GM19324 (cell line): Measurements from ENCODE around the gene PAQR4.
A peak's percentile ranks its signal among the peaks of the same experiment; 100 is the strongest.

Experiments used
- ATAC-seq: cut with Tn5 transposase; IDR thresholded peaks from one replicate; pipeline ENCODE4 v1.9.1; 2021; ENCODE audit warnings: mild to moderate bottlenecking, moderate library complexity; ENCODE audit not compliant: unreplicated experiment, low FRiP score

The PAQR4 gene

GRCh38 chr16:2963723-2964474, 5.2 kb upstream of the PAQR4 start, which contains the start of gene KREMEN2:
Gene KREMEN2, plus strand, starts transcription at chr16:2964275. Its CDS starts 246 bp downstream, at chr16:2964521.
- no peak for ATAC-seq

GRCh38 chr16:2964475-2965336, 4.4 kb upstream of the PAQR4 start:
- no peak for ATAC-seq

- no peak for ATAC-seq
These were observed 2.9 kb upstream of the PAQR4 start for GRCh38 chr16:2966043-2966807.

- no peak for ATAC-seq
These were observed 2.3 kb upstream of the PAQR4 start for GRCh38 chr16:2966808-2967191.

- no peak for ATAC-seq
These were observed 1.9 kb upstream of the PAQR4 start for GRCh38 chr16:2967211-2967631.

GRCh38 chr16:2967721-2968161, 1.4 kb upstream of the PAQR4 start:
- no peak for ATAC-seq

- ATAC-seq, result no peak
These were observed 795 bp upstream of the PAQR4 start for GRCh38 chr16:2968368-2968737.

GRCh38 chr16:2969545-2970521, 685 bp downstream of the PAQR4 start:
- ATAC-seq, result peak; percentile 33

- no peak for ATAC-seq
These were observed 1.4 kb downstream of the PAQR4 start for GRCh38 chr16:2970563-2970962.

GRCh38 chr16:2971134-2971984, 2.2 kb downstream of the PAQR4 start:
- ATAC-seq, result no peak

- no peak for ATAC-seq
These were observed 3.0 kb downstream of the PAQR4 start for GRCh38 chr16:2971985-2972784.

GRCh38 chr16:2973093-2973492, 3.9 kb downstream of the PAQR4 start:
- no peak for ATAC-seq

GRCh38 chr16:2973605-2974318, 4.6 kb downstream of the PAQR4 start:
- no peak for ATAC-seq

- ATAC-seq, result no peak
These were observed 5.3 kb downstream of the PAQR4 start for GRCh38 chr16:2974319-2975056.

GRCh38 chr16:2975161-2975795, 6.1 kb downstream of the PAQR4 start:
- no peak for ATAC-seq

GRCh38 chr16:2976201-2976600, 7.1 kb downstream of the PAQR4 start:
- ATAC-seq, result no peak
